ENCODE data around the gene ACHE.

The ACHE gene

DNA sequence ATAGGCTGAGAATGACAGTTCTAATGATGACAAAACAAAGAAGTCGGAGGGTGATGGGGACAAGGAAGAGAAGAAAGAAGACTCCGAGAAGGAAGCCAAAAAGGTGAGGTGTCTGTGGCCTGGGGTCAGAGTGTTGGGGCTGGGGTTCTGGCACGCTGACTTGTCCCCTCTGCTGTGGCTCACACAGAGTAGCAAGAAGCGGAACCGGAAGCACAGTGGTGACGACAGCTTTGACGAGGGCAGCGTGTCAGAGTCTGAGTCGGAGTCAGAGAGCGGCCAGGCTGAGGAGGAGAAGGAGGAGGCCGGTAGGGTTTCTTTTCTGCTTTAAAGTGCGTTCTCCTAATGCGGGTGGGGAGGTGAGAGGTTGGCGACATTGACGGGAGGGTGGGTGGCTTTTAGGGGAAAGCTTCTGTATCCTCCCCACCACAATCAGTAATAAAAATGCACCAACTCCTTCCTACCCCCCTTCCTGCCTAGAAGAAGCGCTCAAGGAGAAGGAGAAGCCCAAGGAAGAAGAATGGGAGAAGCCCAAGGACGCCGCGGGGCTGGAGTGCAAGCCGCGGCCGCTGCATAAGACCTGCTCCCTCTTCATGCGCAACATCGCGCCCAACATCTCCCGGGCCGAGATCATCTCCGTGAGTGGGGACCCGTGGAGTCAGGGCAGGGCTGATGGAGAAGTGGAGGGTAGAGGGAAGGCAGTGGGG is 10.8 kb downstream of the ACHE start:
- DNase-seq: no peak

GRCh38 chr7:100882785-100883526 is 12.7 kb downstream of the ACHE start:
- DNase-seq: no peak

DNA sequence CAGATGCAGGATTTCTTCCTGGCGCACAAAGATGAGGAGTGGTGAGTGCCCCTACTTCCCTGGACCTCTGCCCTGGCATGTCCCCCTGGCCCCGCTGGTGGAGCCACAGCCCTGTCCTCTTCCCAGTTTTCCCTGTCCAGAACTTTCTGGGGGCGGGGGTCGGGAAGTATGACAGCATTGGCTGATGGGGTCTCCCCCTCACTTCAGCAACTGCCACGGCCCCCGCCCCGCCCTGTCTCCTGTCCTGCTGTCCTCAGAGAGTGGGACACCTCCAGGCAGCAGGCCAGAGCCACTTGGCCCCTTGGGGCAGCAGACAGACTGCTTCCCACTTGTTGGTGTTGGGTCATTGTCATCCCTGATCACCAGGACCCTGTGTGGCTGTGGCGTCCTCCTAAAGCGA is 13.5 kb downstream of the ACHE start:
- no peak for DNase-seq

DNA sequence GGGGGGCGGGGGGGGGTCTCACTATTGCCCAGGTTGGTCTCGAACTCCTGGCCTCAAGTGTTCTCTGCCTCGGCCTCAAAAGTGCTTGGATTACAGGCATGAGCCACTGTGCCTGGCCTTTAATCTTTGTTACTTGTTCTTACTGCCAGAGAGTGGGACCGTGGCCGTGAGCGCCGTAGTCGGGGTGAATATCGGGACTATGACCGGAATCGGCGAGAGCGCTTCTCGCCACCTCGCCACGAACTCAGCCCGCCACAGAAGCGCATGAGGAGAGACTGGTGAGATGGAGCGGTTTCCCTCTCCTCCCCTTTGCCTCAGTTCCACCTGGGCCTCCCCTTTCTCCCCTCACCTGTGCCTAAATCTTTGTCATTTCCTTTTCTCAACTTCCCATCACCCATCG is 14.6 kb downstream of the ACHE start:
- DNase-seq: no peak

DNA sequence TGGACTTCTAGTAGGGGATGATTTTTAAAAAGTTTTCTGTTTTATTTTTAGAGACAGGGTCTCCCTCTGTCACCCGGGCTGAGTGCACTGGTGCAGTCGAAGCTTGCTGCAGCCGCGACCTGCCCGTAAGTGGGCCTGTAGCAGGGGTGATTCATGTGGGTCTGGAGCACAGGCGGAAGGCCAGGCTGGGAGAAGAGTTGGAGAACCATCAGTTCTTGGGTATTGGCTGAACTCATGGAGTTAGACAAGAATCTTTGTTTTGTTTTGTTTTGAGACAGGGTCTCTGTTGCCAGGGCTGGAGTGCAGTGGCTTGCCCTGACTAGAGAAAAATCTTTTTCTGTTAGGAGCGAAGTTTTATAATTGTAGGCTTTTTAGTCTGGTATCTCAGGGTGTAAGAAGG is 15.0 kb downstream of the ACHE start:
- no peak for DNase-seq

GRCh38 chr7:100879685-100880261 is 15.9 kb downstream of the ACHE start:
- no peak for DNase-seq

- no peak for DNase-seq
These were observed 17.0 kb downstream of the ACHE start for GRCh38 chr7:100878685-100879084.

GRCh38 chr7:100878013-100878412 is 17.7 kb downstream of the ACHE start:
- DNase-seq: no peak

DNA sequence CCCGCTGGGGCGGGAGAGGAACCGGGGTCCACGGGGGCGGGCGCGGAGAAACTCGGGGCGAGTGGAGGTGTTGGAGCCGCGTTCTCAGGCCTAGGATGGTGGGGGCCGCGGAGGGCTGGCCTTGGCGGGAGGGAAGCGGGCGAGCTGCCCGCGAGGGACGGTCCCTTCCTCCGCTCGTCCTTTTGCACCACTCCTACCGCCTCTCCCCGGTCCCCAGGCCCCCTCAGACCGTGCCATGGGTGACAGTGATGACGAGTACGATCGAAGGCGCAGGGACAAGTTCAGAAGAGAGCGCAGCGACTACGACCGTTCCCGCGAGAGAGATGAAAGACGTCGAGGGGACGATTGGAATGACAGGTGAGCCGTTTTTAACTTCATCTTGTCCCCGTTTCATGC is 20.3 kb downstream of the ACHE start:
- peak in 1 of 2 experiments; percentile 13 for DNase-seq

DNA sequence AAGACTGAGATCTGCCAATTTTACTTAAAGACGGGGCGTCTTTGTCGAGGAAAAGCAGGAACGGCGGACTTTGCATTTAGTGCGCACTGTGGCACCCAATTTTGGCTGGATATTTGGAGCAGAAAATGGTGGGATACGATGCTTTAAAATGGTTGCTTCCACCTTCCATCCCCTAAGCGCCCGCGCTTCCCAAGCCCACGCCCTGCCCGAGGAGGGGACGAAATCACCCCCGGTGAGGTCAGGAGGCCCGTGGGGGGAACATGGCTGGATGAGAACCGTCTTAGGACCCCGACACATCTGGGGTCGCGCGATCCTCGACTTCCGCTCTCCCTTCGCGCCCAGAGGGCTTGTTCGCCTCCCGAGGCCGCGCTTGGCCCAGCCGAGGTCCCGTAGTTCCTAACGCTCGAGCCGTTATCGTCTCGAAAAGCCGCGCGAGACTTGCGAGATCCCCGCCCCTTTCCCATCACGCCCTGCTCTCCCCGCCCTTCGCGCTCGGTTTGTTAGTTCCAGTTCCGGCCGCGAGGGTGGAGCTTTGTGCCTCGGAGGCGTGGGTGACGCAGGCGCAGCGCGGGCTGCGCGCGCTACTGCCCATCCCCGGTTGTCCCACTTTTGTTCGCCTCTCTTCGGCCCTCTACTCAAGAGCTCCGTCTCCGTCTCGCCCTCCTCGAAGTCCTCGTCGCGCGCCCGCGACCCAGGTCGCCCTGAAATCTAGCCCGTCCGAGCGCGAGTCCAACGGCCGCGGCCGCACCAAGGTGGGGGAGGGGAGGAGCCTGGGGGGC is 20.9 kb downstream of the ACHE start, which contains the start of gene SRRT:
Gene SRRT (plus strand): TSS at position 527 of the 779 bp plus-strand sequence. CDS start 488 bp downstream, outside the sequence.
- DNase-seq: peak; percentile 98 to 99

- DNase-seq: no peak
These were observed 21.4 kb downstream of the ACHE start for GRCh38 chr7:100874300-100874576.

DNA sequence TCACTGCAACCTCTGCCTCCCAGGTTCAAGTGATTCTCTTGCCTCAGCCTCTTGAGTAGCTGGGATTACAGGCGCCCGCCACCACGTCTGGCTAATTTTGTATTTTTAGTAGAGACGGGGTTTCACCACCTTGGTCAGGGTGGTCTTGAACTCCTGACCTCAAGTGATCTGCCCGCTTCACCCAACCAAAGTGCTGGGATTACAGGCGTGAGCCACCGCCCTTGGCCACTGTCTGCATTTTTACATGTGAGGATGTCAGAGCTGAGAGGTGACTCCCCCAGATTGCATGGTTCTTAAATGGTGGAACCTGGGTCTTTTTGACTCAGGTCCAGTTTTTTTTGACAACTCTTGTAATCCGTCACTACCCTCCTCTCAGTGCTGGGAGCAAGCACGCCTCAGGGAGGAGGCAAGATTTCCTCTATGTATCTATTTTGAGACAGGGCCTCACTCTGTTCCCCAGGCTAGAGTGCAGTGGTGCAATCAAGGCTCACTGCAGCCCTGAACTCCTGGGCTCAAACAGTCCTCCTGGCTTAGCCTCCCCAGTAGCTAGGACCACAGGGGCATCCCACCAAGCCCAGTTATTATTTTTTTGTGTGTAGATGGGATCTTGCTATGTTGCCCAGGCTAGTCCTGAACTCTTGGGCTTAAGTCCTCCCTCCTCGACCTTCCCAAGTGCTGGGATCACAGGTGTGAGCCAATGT is 21.9 kb downstream of the ACHE start:
- no peak for DNase-seq

DNA sequence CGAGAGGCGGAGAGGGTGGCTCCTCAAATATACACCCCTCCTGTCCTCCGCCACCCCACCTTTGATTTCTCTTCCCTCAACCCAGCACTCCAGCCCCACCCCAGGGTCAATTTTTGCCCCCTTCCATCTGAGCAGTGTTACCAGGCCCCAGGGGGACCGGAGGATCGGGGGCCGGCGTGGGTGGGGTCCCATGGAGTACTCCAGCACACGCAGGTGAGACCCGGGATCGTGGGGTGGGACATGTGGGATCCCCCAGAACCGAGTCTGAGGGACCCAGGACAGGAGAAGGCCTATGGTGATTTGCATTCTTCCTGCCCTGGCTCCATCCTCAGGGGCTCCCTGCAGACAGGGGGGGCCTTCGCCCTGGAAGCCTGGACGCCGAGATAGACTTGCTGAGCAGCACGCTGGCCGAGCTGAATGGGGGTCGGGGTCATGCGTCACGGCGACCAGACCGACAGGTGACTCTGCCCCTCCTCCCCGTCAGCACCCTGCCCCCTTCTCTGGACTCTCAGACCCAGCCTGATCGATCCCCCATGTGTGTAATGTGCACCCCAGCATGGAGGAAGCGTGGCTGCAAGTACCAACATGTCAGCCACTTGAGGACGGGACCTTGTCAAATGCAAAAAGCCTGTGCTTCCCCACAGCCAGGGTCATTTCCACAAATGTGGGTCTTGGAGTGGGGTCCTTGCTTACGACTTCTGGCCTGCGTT is 27.8 kb downstream of the ACHE start:
- DNase-seq: no peak

GRCh38 chr7:100867040-100867775 is 28.5 kb downstream of the ACHE start, which contains the start of gene TRIP6:
TSS of gene TRIP6 (plus strand) at chr7:100867387. CDS start at chr7:100867498, 111 bp downstream.
- peak; percentile 52 to 62 for DNase-seq

DNA sequence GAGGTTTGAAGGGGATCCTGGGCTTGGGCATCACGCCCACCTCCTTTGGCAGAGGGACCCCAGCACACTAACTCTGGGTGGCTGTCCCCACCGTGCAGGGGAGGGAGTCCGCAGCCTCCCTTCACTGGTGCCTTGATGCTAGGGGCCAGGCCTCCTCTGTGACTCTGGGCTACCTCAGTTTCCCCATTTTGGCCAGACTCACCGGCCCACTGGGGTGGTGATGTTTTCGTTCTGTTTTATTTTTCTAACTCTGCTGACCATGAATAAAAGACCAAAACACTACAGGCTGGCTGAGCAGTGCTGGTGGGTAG is 29.0 kb downstream of the ACHE start:
- no peak for DNase-seq

DNA sequence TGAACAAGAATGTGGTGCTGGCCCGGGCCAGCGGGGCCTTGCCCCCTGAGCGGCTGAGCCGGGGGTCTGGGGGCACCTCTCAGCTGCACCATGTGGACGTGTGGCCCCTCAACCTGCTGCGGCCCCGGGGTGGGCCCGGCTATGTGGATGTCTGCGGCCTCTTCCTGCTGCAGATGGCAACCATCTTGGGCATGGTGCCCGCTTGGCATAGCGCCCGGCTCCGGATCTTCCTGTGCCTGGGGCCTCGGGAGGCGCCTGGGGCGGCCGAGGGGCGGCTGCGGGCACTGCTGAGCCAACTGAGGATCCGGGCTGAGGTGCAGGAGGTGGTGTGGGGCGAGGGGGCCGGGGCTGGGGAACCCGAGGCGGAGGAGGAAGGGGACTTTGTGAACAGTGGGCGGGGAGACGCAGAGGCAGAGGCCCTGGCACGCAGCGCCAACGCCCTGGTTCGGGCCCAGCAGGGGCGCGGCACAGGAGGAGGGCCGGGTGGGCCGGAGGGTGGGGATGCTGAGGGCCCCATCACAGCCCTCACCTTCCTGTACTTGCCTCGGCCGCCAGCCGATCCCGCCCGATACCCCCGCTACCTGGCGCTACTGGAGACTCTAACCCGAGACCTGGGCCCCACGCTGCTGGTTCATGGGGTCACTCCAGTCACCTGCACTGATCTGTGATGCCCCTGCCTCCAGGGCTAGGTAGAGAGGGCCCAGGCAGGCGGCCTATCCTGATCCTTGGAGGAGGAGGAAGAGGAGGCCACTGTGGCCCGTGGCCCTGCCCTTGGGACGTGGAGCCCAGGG is 29.6 kb downstream of the ACHE start:
- DNase-seq: no peak

DNA sequence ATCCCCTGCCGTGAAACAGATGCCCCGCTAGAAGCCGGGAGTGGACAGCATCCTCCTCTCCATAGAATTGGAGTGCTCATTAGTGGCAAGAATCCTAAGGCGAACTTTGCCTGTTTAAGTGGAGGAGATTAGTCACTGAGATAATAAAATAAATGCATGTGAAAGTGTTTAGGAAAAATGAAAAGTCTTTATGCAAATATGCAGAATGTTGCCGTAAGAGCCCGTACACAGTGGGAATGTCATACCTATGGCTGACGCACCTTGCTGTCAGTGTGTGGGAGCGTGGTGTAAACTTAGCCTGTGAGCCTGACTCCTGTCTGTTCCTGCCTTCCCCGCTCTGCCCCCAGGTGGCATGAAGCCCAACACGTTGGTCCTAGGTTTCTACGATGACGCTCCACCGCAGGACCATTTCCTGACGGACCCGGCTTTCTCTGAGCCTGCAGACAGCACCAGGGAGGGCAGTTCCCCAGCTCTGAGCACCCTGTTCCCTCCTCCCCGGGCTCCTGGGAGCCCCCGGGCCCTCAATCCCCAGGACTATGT is 30.2 kb downstream of the ACHE start:
- DNase-seq: no peak

DNA sequence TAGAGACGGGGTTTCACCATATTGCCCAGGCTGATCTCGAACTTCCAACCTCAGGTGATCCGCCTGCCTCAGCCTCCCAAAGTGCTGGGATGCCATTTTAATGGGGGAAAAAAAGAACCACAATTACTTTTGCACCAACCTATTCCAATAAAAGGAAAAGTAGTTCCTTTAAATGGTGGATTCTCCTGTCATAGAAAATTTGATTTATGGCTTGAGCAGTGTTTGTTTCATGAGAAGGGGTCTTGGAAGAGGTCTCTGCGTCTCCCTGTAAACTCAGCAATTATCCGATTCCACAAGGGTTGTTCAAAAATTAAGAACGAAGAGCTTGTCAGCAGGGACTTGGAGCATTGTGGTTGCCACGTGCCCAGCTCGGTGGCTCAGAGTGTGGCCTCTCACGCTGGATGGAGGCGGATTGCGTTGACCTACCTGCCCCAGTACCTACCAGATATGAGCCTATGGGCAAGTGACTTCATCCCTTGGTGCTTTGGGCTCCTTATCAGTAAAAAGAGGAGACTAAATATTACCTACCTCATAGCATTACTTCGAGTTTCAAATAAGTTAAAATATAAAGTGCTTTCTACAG is 31.3 kb downstream of the ACHE start:
- no peak for DNase-seq

- DNase-seq: no peak
These were observed 32.2 kb downstream of the ACHE start for GRCh38 chr7:100863406-100863950.

GRCh38 chr7:100861616-100861985 is 34.1 kb downstream of the ACHE start:
- DNase-seq: no peak

Data from activated CD4-positive, alpha-beta T cell treated with anti-CD3 and anti-CD28 coated beads, Interleukin-2, amount 50 U/mL, for 4 hours (primary cell).